Posterior cingulate gyrus (tissue), 11 donors: ENCODE measurements around the gene OPHN1.
A peak's percentile ranks its signal among the peaks of the same experiment; 100 is the strongest.

Experiments
- DNase-seq, 10 donors: peaks; one replicate each; pipeline versions ENCODE4 v3.0.0 to v3.0.0-alpha.2; 2020 to 2021; ENCODE audit warnings: mixed read lengths in 3 of 10
- intact Hi-C: fragments of 100-400 bp; cut with DNase I; formaldehyde crosslinking; loops from one replicate; pipeline ENCODE4 v1.15.1; 2023

Gene OPHN1

GRCh38 chrX:68256990-68257389 is 176.3 kb downstream of the OPHN1 start:
- intact Hi-C loops = no loop called here
- no peak for DNase-seq

- intact Hi-C loops = no loop called here
- DNase-seq = no peak
Measured at GRCh38 chrX:68254738-68255645, 178.3 kb downstream of the OPHN1 start.

GRCh38 chrX:68252664-68253063 is 180.6 kb downstream of the OPHN1 start:
- no peak for DNase-seq
- intact Hi-C loops = no loop called here

GRCh38 chrX:68249903-68250302 is 183.4 kb downstream of the OPHN1 start:
- no peak for DNase-seq
- intact Hi-C loops = no loop called here

- intact Hi-C loops = no loop called here
- peak in 9 of 10 donors; percentile 13 to 85 (median 36) for DNase-seq
Measured at GRCh38 chrX:68249401-68249831, 183.9 kb downstream of the OPHN1 start.

GRCh38 chrX:68238568-68238967 is 194.7 kb downstream of the OPHN1 start:
- intact Hi-C loops = no loop called here
- DNase-seq = no peak

- intact Hi-C loops = no loop called here
- no peak for DNase-seq
Measured at GRCh38 chrX:68234171-68234910, 199.0 kb downstream of the OPHN1 start.

GRCh38 chrX:68232206-68232605 is 201.1 kb downstream of the OPHN1 start:
- DNase-seq = no peak

GRCh38 chrX:68209008-68209407 is 224.3 kb downstream of the OPHN1 start:
- intact Hi-C loops = no loop called here
- DNase-seq = no peak

More at GRCh38 chrX:68232206-68232605, 201.1 kb downstream of the OPHN1 start:
- intact Hi-C loops = no loop called here

- no peak for DNase-seq
- intact Hi-C loops = no loop called here
Measured at GRCh38 chrX:68204521-68205038, 228.7 kb downstream of the OPHN1 start.

GRCh38 chrX:68203646-68204045 is 229.6 kb downstream of the OPHN1 start:
- no peak for DNase-seq
- intact Hi-C loops = no loop called here

GRCh38 chrX:68203211-68203610 is 230.1 kb downstream of the OPHN1 start:
- no peak for DNase-seq
- intact Hi-C loops = no loop called here

GRCh38 chrX:68199062-68199848 is 234.0 kb downstream of the OPHN1 start:
- no peak for DNase-seq
- intact Hi-C loops = no loop called here

- peak in 5 of 10 donors; percentile 10 to 31 (median 17) for DNase-seq
- intact Hi-C loops = loop anchor here (2.0 kb wide), 1 partner anchor 266 kb away; no protein-coding TSS in a partner anchor
Measured at GRCh38 chrX:68196939-68197791, 236.1 kb downstream of the OPHN1 start.

GRCh38 chrX:68195561-68195960 is 237.7 kb downstream of the OPHN1 start:
- intact Hi-C loops = no loop called here
- peak in 1 of 10 donors; percentile 3 for DNase-seq

- DNase-seq = no peak
- intact Hi-C loops = no loop called here
Measured at GRCh38 chrX:68193786-68194185, 239.5 kb downstream of the OPHN1 start.

GRCh38 chrX:68193234-68193633 is 240.1 kb downstream of the OPHN1 start:
- intact Hi-C loops = no loop called here
- DNase-seq = no peak

GRCh38 chrX:68190799-68191198 is 242.5 kb downstream of the OPHN1 start:
- DNase-seq = no peak
- intact Hi-C loops = no loop called here

- no peak for DNase-seq
- intact Hi-C loops = no loop called here
Measured at GRCh38 chrX:68186552-68187262, 246.6 kb downstream of the OPHN1 start.
